Measurements from ENCODE around the gene PKM.

GRCh38 chr15:72206677-72207000, 24.4 kb downstream of the PKM start:
- TF ChIP-seq EZH2phosphoT487 (IDR thresholded peaks at IDR 0.05; ENCODE audit: insufficient read depth, low read depth) (no peak), EZH2 (IDR thresholded peaks at IDR 0.05; ENCODE audit: insufficient read depth, poor library complexity, severe bottlenecking) (no peak)

Data from GM23248 (cell line).